K562 (cell line): Measurements from ENCODE around the gene SUPT5H. TPM values are rescaled to one million over a fixed set of nuclear protein-coding genes. Genes with fewer than 3 reads are reported as not detected.

Experiments used
- ADNP ChIP-seq: fragments of 200-800 bp; sonication (Bioruptor generic); IDR thresholded peaks from 2 replicates; pipeline ENCODE4 v1.6.1; 2016; ENCODE audit warnings: missing genetic modification characterization, missing compliant biosample characterization
- ARID3A ChIP-seq: IDR thresholded peaks from 2 replicates; pipeline ENCODE4 v1.6.1; 2012; ENCODE audit warnings: low read depth, low read length, improper control_type of control experiment, borderline replicate concordance
- CTBP1 ChIP-seq: fragments of 450-650 bp; IDR thresholded peaks from 2 replicates; pipeline ENCODE4 v1.6.1; 2016; ENCODE audit warnings: borderline replicate concordance
- E2F6 ChIP-seq, 2 experiments: IDR thresholded peaks; 2 replicates each; pipeline ENCODE4 v1.6.1; 2011; ENCODE audit warnings: borderline replicate concordance in 1 of 2, control low read depth in 1 of 2, low read depth in 1 of 2, low read length in 1 of 2, mild to moderate bottlenecking in 1 of 2, mixed read lengths in 1 of 2, moderate library complexity in 1 of 2; ENCODE audit not compliant: insufficient read depth in 1 of 2, insufficient read length in 1 of 2, poor library complexity in 1 of 2, severe bottlenecking in 1 of 2; ENCODE audit errors: extremely low read depth in 1 of 2
- GTF3C2 ChIP-seq: IDR thresholded peaks from 3 replicates; pipeline ENCODE4 v1.6.1; 2011; ENCODE audit warnings: borderline replicate concordance, mild to moderate bottlenecking, moderate library complexity; ENCODE audit not compliant: insufficient read length; ENCODE audit errors: extremely low read depth
- HMG20B ChIP-seq: fragments of 250-450 bp; sonication (Bioruptor Pico); IDR thresholded peaks from 2 replicates; pipeline ENCODE4 v1.5.0; 2021; ENCODE audit warnings: mild to moderate bottlenecking
- HMGXB4 ChIP-seq: sonication (generic); formaldehyde crosslinking; IDR thresholded peaks from 2 replicates; pipeline ENCODE4 v1.8.1; 2023; ENCODE audit warnings: mild to moderate bottlenecking, missing genetic modification reagents
- HNRNPL ChIP-seq: fragments of 200-400 bp; formaldehyde crosslinking; IDR thresholded peaks from 2 replicates; pipeline ENCODE4 v1.6.1; 2017; ENCODE audit warnings: low read depth, mild to moderate bottlenecking, low read length
- PHB2 ChIP-seq: fragments of 450-650 bp; IDR thresholded peaks from 2 replicates; pipeline ENCODE4 v1.6.1; 2017; ENCODE audit warnings: low read depth
- PHF21A ChIP-seq: fragments of 450-650 bp; IDR thresholded peaks from 2 replicates; pipeline ENCODE4 v1.6.1; 2017; ENCODE audit warnings: low read depth, borderline replicate concordance
- POLR2AphosphoS2 ChIP-seq: IDR thresholded peaks from 2 replicates; pipeline ENCODE4 v1.6.1; 2012; ENCODE audit warnings: low read length, improper control_type of control experiment
- XRCC3 ChIP-seq: fragments of 450-650 bp; IDR thresholded peaks from 2 replicates; pipeline ENCODE4 v1.6.1; 2017; ENCODE audit warnings: mild to moderate bottlenecking, moderate library complexity
- ZNF224 ChIP-seq: sonication (generic); formaldehyde crosslinking; IDR thresholded peaks from 2 replicates; pipeline ENCODE4 v1.8.0; 2022; ENCODE audit warnings: mild to moderate bottlenecking, missing genetic modification reagents
- ZNF57 ChIP-seq: fragments of 450-650 bp; formaldehyde crosslinking; IDR thresholded peaks from 2 replicates; pipeline ENCODE4 v1.4.0; 2020; ENCODE audit warnings: mild to moderate bottlenecking, moderate library complexity
- polyA plus RNA-seq, 8 experiments: library from polyadenylated mRNA; depleted of rRNA in 4 of 8; stranded (reverse) in 5 of 8; unstranded in 3 of 8; fragments of >200 nt; fragmentation: Nextera tagmentation in 2 of 8; fragmentation: Illumina TruSeq in 1 of 8; extraction: Ambion mirVana in 2 of 8; extraction: Trizol in 1 of 8; gene quantifications; 2 replicates each; pipeline versions ENCODE4 v1.2.1 to v1.2.3, GENCODE V29; 2011 to 2014; ENCODE audit warnings: inconsistent platforms in 1 of 8, missing spikeins in 1 of 8
- total RNA-seq, 7 experiments: library from RNA; depleted of rRNA in 6 of 7; stranded (reverse); fragments of >200 nt in 6 of 7; fragmentation: Illumina TruSeq in 2 of 7; extraction: Trizol in 2 of 7; gene quantifications; 2 replicates each; pipeline versions ENCODE4 v1.2.1 to v1.2.3, GENCODE V29; 2011 to 2021; ENCODE audit warnings: low replicate concordance in 1 of 7
- TF ChIP-seq, protein P1 (sequence below): fragments of 250-450 bp; sonication (Bioruptor Pico); IDR thresholded peaks from 2 replicates; pipeline ENCODE4 v1.4.0; 2020; ENCODE audit warnings: borderline replicate concordance

Gene SUPT5H
- total and polyA plus RNA-seq, 9 of the 15 experiments (the other 6 are each of a cell fraction or from before 2014, with no cell fraction given): 13.3 to 85.9 (median 35.9) TPM

- TF ChIP-seq PHB2 (no peak; the same call in 1 of the 2 replicates), ARID3A (peak; percentile 73), HNRNPL (no peak), ADNP (tag) (no peak), XRCC3 (no peak), PHF21A (peak; percentile 82), POLR2AphosphoS2 (no peak), GTF3C2 (no peak), CTBP1 (peak; percentile 90), HMGXB4 (CRISPR knock-in tag) (0 out of 2 replicates have a peak, but pooled peaks have one; percentile 15), HMG20B (CRISPR knock-in tag) (no peak), ZNF224 (CRISPR knock-in tag) (no peak), ZNF57 (CRISPR knock-in tag) (no peak), E2F6 (IDR thresholded peaks at IDR 0.05; ENCODE audit: borderline replicate concordance in 1 of 2, extremely low read depth in 1 of 2, insufficient read depth in 1 of 2, insufficient read length in 1 of 2, low read depth in 1 of 2, low read length in 1 of 2, poor library complexity in 1 of 2, severe bottlenecking in 1 of 2) (peak; percentile 52 to 80)
- TF ChIP-seq, protein P1, sequence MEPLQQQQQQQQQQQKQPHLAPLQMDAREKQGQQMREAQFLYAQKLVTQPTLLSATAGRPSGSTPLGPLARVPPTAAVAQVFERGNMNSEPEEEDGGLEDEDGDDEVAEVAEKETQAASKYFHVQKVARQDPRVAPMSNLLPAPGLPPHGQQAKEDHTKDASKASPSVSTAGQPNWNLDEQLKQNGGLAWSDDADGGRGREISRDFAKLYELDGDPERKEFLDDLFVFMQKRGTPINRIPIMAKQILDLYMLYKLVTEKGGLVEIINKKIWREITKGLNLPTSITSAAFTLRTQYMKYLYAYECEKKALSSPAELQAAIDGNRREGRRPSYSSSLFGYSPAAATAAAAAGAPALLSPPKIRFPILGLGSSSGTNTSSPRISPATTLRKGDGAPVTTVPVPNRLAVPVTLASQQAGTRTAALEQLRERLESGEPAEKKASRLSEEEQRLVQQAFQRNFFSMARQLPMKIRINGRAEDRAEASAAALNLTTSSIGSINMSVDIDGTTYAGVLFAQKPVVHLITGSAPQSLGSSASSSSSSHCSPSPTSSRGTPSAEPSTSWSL (CRISPR knock-in tag): no peak
These were observed 35.2 kb downstream of the SUPT5H start, which contains the start of gene TIMM50 (continued) for GRCh38 chr19:39480337-39481228.
